Fibroblast of skin of right quadriceps (primary cell): ENCODE measurements around the gene YAF2.
"Not testable (repeated sequence)": the region's sequence is repeated elsewhere in the genome, so short reads cannot be mapped to it uniquely, and the experiment has no call there.

Experiments
- DNase-seq: peaks from one replicate; pipeline ENCODE4 v3.0.0-alpha.2; 2013

The YAF2 gene

DNA sequence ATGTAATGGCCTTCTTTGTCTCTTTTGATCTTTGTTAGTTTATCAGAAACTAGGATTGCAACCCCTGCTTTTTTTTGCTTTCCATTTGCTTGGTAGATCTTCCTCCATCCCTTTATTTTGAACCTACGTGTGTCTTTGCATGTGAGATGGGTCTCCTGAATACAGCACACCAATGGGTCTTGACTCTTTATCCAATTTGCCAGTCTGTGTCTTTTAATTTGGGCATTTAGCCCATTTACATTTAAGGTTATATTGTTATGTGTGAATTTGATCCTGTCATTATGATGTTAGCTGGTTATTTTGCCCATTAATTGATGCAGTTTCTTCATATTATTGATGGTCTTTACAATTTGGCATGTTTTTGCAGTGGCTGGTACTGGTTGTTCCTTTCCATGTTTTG lies 14.6 kb upstream of the YAF2 start:
- DNase-seq = not testable (repeated sequence)

DNA sequence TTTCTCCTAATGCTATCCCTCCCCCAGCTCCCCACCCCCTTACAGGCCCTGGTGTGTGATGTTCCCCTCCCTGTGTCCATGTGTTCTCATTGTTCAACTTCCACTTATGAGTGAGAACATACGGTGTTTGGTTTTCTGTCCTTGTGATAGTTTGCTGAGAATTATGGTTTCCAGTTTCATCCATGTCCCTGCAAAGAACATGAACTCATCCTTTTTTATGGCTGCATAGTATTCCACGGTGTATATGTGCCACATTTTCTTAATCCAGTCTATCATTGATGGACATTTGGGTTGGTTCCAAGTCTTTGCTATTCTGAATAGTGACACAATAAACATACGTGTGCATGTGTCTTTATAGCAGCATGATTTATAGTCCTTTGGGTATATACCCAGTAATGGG lies 11.0 kb upstream of the YAF2 start:
- DNase-seq = not testable (repeated sequence)

DNA sequence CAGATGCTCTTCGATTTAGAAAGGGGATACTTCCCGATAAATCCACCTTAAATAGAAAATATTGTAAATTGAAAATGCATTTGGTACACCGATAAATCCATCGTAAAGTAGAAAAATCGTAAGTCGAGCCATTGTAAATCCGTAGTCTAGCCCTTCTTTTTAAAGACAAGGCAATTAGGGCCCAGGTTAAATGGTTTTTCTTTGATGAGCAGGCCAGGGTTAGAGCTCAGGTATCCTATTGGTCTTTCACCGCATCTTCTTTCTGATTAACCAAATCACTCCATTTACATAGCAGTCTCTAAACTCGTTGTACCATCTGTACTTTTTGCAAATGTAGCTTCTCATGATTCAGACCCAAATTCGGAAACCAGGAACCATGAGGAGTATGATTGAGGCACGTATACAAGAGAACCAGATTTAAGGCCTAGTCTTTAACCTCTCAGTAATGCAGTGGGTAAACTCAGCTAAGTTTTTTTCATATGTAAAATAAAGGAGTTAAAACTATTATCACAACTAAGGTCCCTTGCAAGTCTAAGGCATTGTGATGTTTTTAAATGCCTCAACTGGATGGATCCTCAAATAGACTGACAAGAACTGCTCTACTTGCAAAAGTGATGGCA lies 2.2 kb upstream of the YAF2 start:
- no peak for DNase-seq

DNA sequence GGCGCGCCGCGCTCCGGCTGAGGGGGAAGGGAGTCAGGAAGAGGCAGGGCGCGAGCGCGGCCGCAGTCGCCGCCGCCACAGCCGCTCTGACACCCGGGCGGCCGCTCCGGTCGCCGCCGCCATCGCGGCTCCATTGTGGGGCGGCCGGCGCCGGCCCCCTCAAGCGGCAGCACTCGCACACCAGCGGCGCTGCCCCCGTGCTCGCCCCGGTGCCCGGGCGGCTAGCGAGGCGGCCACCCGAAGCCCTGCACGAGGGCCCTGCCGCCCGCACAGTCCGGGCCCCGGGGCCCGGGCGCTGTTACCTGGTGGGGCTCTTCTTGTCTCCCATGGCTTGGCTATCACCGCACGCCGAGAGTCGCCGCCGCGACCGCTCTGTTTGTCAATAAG lies 202 bp downstream of the YAF2 start:
- DNase-seq = no peak

DNA sequence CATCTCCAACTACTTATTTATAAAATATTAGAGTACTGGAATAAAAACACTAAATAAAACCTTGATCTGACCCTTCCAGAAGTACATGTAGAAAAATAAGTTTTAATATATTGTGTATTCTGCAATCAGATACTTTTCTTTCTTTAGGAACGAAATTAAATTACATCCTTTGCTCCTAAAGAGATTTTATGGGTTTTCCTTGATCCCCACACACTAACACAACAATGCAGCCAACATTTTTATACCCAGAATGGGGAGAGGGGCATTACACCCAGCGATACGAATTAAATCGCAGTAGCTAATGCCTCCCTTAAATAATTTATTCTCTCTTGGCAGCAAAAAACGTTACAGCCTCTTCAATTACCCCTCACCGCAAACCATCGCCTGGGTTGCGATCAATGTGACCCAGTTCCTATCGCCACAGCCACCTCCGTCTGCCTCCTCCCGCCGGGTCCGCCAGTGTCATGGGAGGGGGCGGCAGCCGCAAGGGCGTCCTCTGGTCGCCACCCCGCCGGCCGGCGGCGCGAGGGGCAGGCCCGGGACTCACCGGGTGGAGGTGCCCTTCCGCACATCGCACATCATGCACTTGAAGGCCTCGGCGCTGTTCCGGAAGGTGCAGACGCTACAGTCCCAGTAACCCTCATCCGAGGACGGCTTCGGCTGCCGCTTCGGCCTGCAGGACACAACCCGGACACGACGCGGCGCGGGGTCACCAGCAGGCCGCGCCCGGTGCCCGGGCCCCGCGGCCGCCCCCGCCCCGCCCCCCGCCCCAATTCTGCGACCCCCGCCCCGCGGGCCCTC lies 796 bp downstream of the YAF2 start:
- peak; percentile 69 for DNase-seq

DNA sequence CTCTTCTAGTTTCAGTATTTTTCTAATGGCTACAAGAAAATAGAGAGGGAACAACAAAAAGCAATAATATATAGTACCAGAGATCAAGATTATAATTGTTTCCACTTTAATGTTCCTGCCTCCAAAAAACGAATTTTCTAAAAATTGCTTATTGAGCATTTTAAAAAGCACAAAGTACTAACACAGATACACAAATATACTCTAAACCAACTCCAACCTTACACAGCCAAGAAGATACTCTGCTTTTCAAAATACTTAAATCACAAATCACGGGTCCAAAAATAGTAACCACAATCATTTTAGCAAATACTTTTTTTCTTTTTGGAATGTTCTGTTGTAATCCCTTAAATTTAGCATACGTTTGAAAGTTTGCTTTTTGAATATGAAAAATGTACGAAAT lies 2.0 kb downstream of the YAF2 start:
- no peak for DNase-seq

DNA sequence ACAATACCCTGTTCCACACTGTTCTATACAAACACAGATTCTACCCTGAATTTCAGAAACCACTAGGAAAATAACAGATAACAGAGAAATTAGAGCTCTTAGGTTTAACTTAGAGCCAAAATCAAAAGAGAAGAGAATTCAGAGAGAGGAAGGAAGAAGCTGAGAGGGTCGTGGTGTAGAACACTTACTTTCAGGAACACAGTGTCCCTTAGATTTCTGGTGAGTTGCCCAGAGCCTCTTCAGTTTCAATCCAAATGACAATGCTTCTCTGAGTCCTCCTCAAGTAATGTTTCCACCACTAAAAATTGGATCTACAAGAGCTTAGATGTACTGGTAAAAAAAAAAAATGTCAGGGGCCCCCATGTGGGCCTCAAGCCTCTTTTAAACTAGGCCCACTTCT lies 2.6 kb downstream of the YAF2 start:
- DNase-seq = no peak

DNA sequence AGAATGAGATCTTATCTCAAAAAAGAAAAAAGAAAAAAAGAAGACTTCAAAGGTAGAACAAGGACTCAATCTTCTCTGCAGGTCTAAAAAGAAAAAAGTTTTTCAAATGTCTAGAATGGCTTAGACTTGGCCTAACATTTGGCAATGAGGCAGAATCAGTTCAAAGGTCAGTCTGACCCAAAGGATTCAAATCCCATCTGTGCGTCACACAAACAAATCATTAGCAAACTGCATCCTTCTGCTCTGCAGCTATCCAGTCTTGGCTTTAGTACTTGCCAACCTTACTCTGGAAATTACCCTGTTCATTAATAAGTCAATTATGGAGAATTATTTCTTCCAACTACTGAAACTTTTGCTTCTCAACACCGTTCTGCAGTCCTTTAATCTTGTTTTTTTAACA lies 3.1 kb downstream of the YAF2 start:
- no peak for DNase-seq

DNA sequence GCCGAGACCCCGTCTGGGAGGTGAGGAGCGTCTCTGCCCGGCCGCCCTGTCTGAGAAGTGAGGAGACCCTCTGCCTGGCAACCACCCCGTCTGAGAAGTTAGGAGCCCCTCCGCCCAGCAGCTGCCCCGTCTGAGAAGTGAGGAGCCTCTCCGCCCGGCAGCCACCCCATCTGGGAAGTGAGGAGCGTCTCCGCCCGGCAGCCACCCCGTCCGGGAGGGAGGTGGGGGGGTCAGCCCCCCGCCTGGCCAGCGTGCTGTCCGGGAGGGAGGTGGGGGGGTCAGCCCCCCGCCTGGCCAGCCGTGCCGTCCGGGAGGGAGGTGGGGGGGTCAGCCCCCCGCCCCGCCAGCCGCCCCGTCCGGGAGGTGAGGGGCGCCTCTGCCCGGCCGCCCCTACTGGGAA lies 10.5 kb downstream of the YAF2 start:
- DNase-seq = not testable (repeated sequence)

DNA sequence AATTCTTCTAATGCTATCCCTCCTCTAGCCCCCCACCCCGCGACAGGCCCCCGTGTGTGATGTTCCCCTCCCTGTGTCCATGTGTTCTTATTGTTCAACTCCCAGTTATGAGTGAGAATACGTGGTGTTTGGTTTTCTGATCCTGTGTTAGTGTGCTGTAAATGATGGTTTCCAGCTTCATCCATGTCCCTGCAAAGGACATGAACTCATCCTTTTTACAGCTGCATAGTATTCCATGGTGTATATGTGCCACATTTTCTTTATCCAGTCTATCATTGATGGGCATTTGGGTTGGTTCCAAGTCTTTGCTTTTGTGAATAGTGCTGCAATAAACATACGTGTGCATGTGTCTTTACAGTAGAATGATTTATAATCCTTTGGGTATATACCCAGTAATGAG lies 13.5 kb downstream of the YAF2 start:
- not testable (repeated sequence) for DNase-seq

DNA sequence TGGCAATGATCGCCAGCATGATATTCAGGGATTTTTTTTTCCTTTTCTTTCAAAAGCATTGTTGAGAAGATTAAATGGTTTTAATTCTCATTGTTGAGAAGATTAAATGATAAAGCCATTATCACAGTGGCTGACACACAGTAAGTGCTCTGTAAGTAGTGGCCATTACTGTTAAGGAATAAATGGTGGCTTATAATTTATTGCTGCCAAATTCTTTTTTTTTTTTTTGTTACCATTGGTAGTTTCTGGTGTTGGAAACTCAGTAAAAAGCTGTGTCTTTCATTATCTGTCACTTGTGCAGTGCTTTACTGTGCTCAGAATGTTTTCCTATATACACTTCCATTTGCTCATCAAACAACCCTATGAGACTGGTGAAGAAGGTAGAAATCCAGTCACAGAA lies 15.3 kb downstream of the YAF2 start:
- no peak for DNase-seq

DNA sequence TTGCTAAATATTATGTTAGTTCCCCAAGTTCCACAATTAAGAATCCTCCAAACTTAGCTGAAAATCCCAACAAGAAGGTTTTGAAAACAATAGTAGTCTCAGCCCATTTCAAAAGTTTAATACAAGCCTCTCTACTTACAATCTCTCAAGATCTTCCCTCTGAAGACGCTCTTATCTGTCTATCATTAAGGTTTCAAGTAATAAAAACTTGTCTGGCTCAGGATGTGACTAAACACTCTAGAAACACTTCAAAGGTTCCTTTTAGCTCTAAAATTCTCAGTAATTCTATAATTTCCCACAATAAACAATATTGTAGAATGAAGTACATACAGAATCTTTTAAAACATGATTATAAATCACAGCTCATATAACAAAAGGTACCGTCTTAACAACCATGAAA lies 16.3 kb downstream of the YAF2 start:
- DNase-seq = no peak

DNA sequence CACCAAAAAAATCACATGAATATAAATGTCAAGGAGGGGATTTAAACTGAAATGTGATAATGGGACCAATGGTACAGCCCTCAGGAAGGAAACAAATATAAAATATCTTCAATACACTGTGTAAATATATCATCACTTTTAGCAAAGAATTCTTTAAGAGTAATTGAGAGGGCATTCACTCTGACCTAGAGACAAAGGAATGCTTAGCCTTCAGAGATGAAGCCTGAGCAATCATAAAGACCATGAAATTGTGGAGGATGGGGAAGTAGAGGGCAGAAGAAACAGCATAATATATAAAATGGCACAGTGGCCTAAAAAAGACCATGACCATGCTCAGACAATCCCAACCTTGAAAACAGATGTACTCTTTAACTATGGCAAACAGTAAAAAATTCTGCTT lies 20.4 kb downstream of the YAF2 start:
- DNase-seq = peak; percentile 64

DNA sequence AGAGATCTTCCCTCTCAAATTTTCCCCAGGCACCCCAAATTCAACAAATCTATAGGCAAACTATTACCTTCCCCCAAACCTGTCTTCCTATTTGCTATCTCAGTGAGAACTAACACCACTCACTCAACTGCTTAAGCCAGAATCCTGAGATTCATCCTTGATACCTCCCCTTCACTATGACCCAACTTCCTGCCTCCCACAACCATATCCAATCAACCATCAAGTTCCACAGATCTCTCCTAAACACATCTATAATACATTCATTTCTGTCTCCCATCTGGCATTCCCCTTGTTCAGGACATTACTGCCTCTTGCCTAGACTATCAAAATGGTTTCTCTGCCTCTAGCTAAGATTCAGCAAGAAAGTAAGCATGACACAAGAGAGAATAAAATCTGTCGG lies 21.3 kb downstream of the YAF2 start:
- no peak for DNase-seq

DNA sequence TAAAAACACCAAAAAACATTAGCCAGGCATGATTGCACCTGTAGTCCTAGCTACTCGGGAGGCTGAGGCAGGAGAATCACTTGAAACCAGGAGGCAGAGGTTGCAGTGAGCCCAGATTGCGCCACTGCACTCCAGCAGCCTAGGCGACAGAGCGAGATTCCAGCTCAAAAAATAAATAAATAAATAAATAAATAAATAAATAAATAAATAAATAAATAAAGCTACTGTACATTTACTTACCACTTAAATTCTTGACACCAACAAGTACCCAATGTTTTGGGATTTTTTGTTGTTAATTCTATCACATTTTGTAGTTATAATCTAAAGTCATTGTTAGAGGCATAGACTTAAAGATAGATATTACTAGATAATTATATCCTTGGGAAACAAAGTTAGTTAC lies 22.3 kb downstream of the YAF2 start:
- not testable (repeated sequence) for DNase-seq

DNA sequence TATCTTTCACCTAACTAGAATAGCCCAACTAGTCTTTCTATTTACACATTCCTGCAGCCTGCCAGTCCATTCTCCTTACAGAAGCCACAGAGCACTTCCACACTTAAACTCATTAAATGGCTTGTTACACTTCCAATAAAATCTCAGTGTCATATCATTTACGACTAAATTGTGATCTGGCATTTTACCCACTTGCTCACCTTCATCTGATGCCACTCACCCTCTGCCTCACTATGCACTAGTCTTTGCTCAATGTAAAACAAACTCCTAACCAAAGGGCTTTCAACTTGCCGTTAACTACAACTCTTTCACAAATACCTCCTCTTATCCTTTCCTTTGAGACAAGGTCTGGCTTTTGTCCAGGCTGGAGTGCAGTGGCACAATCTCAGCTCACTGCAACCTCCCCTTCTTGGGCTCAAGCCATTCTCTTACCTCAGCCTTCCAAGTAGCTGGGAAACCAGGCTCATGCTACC lies 24.1 kb downstream of the YAF2 start:
- DNase-seq = peak; percentile 35

DNA sequence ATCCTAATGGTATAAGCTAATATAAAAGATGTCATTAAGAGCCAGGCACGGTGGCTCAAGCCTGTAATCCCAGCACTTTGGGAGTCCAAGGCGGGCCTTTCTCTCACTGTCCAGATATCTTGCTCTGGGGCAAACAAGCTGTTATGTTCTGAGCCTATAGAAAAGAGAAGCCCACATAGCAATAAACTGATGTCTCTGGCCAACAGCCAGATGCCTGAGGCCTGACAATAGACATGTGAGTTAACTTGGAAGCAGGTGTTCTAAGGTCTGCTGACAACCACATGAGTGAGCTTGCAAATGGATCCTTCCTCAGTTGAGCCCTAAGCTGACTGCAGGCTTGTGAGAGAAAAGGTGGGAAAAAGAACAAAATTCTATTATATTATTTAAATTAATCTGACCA lies 25.0 kb downstream of the YAF2 start:
- DNase-seq = peak; percentile 12

DNA sequence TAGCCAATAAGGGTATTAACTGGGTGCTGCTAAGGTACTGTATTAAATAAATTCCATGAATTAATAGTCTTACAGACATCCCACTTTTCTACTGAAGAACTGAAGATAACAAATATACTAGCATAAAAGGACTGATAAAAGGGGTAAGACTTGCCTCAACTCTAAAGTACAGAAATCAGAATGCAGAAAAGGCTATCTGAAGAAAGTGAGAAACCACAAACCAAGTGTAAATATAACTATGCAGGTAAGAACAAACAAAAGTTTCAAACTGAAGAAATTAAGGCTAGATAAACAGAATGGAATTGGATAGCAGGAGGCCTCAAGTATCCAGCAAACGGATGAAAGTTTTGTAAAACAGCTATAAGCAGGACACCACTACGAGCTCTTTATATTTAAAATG lies 29.5 kb downstream of the YAF2 start:
- no peak for DNase-seq

DNA sequence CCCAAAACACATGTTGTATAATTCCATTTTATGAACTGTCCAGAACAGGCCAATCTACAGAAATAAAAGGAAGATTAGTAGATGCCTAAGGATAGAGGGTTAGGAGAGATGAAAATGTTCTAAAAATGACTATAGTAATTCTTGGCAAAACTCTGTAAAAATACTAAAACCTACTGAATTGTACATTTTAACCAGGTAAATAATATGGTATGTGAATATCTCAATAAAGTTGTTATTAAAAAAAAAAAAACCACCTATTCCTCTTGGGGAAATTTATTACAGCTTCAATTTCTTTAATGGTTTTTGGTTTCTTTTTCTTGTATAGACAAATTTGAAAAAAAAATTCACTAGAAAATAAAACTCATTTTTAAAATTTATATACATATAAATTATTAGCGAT lies 33.2 kb downstream of the YAF2 start:
- no peak for DNase-seq

DNA sequence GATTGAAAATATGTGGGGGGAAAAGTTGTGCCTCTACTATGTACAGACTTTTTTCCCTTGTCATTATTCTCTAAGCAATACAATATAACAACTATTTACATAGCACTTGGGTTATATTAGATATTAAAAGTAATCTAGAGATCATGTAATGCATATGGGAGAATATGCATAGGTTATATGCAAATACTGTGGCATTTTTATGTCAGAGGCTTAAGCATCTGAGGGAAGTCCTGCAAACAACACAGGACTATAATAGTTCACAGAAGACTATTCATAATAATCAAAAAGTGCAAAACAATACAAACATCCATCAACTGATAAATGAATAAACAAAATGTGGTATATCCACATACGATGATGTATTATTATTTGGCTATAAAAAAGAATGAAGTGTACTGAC lies 33.7 kb downstream of the YAF2 start:
- no peak for DNase-seq

DNA sequence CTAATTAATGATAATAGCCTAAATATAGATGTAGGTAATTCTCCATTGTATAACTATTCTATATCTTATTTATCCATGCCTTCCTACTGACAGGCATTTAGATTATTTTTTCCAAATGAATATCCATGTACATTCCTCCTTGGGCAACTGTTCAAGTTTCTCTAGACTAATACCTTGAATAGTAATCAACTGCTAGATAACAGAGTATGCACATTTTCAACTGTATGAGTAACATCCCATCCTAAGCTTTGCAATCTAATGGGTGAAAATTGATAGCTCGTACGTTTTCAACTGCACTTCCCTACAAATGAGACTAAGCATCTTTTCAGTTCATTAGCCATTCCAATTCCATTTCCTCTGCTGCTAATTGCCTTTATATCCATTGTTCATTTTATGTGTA lies 37.0 kb downstream of the YAF2 start:
- no peak for DNase-seq

DNA sequence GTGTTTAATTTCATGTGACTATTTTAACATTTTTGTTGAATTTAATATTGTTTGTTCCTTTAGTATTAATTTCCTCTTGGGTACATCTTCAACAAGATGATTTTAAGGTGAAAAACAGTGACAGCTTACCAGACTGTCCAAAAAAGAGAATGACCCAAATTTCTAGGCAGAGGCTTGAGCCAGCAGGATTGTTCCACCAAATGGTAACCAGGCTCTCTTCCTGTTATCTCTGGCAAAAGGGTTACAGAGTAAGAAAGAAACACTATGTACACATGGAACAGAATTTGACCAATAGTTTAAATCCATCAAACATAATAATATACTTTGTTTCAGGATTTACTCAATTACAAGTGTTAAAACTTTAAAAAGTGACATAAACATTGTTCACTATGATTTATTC lies 39.0 kb downstream of the YAF2 start:
- no peak for DNase-seq

DNA sequence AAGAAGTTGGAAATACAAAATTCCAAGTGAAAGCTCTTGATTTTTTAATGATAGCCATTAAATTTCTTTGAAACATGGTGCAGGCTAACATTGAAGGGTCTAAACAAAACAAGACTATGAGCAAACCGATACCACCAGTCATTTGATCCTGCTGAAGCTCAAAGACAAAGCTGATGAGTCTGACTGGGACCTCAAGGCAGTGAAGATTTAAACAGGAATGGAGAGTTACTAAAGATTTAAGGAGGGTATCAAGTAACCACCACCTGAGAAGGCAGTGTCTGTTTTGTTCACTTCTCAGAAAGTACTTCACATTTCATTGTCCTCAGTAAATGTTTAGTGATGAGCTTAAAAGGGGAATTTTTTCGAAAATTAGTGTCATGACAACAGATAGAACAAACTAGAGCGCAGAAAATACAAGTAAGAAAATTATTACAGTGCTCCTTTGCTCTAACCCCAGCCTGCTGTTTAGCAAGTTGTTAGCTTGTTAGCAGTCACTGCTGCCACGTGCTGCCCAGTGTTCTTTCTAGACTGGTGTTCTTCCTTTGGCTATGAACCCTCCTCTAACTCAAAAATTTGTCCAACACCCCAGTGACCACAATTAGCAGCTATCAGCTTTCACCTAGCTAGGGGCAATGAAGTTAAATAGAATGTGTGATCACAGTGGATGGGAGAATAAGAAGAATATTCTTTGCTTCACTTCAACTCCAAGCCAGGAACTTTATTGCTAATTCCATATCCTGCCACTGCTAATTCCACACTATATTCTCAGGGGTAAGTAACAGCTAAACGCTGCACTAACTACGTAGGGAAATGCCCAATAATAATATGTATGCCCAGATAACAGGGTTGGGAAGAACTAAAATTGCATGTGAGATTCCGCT lies 41.1 kb downstream of the YAF2 start:
- DNase-seq = no peak

DNA sequence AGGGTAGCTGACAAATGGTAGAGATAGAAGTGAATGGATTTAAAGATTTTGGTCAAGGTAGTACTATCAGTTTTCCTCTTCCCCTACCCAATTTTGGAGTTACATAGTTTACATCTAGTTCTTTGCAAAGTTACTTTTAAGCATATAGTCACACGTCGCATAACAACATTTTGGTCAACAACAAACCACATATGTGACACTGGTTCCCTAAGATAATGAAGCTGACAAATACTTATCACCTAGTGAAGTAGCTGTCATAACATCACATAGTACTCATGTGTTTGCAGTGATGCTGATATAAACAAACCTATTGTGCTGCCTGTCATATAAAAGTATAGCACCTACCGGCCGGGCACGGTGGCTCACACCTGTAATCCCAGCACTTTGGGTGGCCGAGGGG lies 45.4 kb downstream of the YAF2 start:
- DNase-seq = no peak
